Stimulated activated effector memory CD8-positive, alpha-beta T cell treated with anti-CD3 and anti-CD28 coated beads, Interleukin-12 subunit alpha, Interleukin-12 subunit beta, amount 100 ng/mL, for 72 hours (primary cell): Measurements from ENCODE around the gene PDE5A.
"Not testable (repeated sequence)": the region's sequence is repeated elsewhere in the genome, so short reads cannot be mapped to it uniquely, and the experiment has no call there.

Experiments used
- ATAC-seq: fragments of 150-1000 bp; cut with Tn5 transposase; 2 replicates; pipeline ENCODE4 v1.10.0; 2021
- DNase-seq, 2 donors: peaks; one replicate each; pipeline ENCODE4 v3.0.0; 2021 to 2022; ENCODE audit warnings: low spot score in 2 of 2
- H3K27ac Mint-ChIP-seq: one replicate; pipeline ENCODE4 v1.8.0; 2022; ENCODE audit warnings: mild to moderate bottlenecking, mixed read lengths
- H3K36me3 Mint-ChIP-seq: one replicate; pipeline ENCODE4 v1.8.0; 2022; ENCODE audit warnings: mild to moderate bottlenecking, mixed read lengths
- H3K4me1 Mint-ChIP-seq: one replicate; pipeline ENCODE4 v1.8.0; 2022; ENCODE audit warnings: mixed read lengths
- H3K4me3 Mint-ChIP-seq: one replicate; pipeline ENCODE4 v1.8.0; 2022; ENCODE audit warnings: mild to moderate bottlenecking, mixed read lengths
- H3K9me3 Mint-ChIP-seq: one replicate; pipeline ENCODE4 v1.8.0; 2022; ENCODE audit warnings: mixed read lengths

The PDE5A gene

GRCh38 chr4:119628281-119629141, at the start of gene PDE5A:
Gene PDE5A, minus strand, starts transcription at chr4:119628804. Its CDS starts 133 bp downstream, at chr4:119628671.
- peaks cover 21% of the 10 kb centered on the region for H3K4me1 Mint-ChIP-seq
- H3K4me3 Mint-ChIP-seq: peak within 1 kb of the TSS; percentile 89
- peak; percentile 70 to 83 for DNase-seq
- H3K36me3 Mint-ChIP-seq: no peaks in the 10 kb centered on the region
- no peak within 1 kb of the TSS for H3K27ac Mint-ChIP-seq
- no peaks in the 10 kb centered on the region for H3K9me3 Mint-ChIP-seq
- peak; percentile 90 for ATAC-seq

GRCh38 chr4:119676101-119676500, 47.5 kb upstream of the PDE5A start:
- Mint-ChIP-seq H3K9me3 (no peaks in the 10 kb centered on the region), H3K4me3 (no peak overlapping the region), H3K27ac (no peak overlapping the region), H3K36me3 (no peaks in the 10 kb centered on the region), H3K4me1 (no peaks in the 10 kb centered on the region)
- DNase-seq: no peak
- no peak for ATAC-seq

GRCh38 chr4:119675391-119675790, 46.8 kb upstream of the PDE5A start:
- no peaks in the 10 kb centered on the region for H3K4me1 Mint-ChIP-seq
- no peak overlapping the region for H3K4me3 Mint-ChIP-seq
- H3K9me3 Mint-ChIP-seq: no peaks in the 10 kb centered on the region
- no peak overlapping the region for H3K27ac Mint-ChIP-seq
- no peak for ATAC-seq
- no peaks in the 10 kb centered on the region for H3K36me3 Mint-ChIP-seq
- no peak for DNase-seq

- ATAC-seq (no peak), DNase-seq (no peak)
- Mint-ChIP-seq H3K36me3 (no peaks in the 10 kb centered on the region), H3K27ac (no peak overlapping the region), H3K4me1 (no peaks in the 10 kb centered on the region), H3K9me3 (no peaks in the 10 kb centered on the region), H3K4me3 (no peak overlapping the region)
These were observed 44.3 kb upstream of the PDE5A start for GRCh38 chr4:119672938-119673337.

- no peak overlapping the region for H3K27ac Mint-ChIP-seq
- DNase-seq: no peak
- no peaks in the 10 kb centered on the region for H3K4me1 Mint-ChIP-seq
- H3K36me3 Mint-ChIP-seq: no peaks in the 10 kb centered on the region
- no peak overlapping the region for H3K4me3 Mint-ChIP-seq
- H3K9me3 Mint-ChIP-seq: no peaks in the 10 kb centered on the region
- no peak for ATAC-seq
These were observed 43.5 kb upstream of the PDE5A start for GRCh38 chr4:119672086-119672485.

GRCh38 chr4:119671205-119671604, 42.6 kb upstream of the PDE5A start:
- H3K36me3 Mint-ChIP-seq: no peaks in the 10 kb centered on the region
- H3K4me3 Mint-ChIP-seq: no peak overlapping the region
- H3K9me3 Mint-ChIP-seq: no peaks in the 10 kb centered on the region
- H3K4me1 Mint-ChIP-seq: no peaks in the 10 kb centered on the region
- no peak overlapping the region for H3K27ac Mint-ChIP-seq
- DNase-seq (no peak), ATAC-seq (no peak)

- H3K9me3 Mint-ChIP-seq: no peaks in the 10 kb centered on the region
- no peak overlapping the region for H3K27ac Mint-ChIP-seq
- ATAC-seq: no peak
- H3K4me1 Mint-ChIP-seq: no peaks in the 10 kb centered on the region
- no peaks in the 10 kb centered on the region for H3K36me3 Mint-ChIP-seq
- no peak for DNase-seq
- no peak overlapping the region for H3K4me3 Mint-ChIP-seq
These were observed 39.2 kb upstream of the PDE5A start for GRCh38 chr4:119667802-119668201.

GRCh38 chr4:119666653-119667091, 38.1 kb upstream of the PDE5A start:
- Mint-ChIP-seq H3K4me1 (no peaks in the 10 kb centered on the region), H3K9me3 (no peaks in the 10 kb centered on the region), H3K36me3 (no peaks in the 10 kb centered on the region), H3K4me3 (no peak overlapping the region), H3K27ac (no peak overlapping the region)
- ATAC-seq (no peak), DNase-seq (no peak)

- no peaks in the 10 kb centered on the region for H3K9me3 Mint-ChIP-seq
- H3K4me3 Mint-ChIP-seq: no peak overlapping the region
- no peaks in the 10 kb centered on the region for H3K4me1 Mint-ChIP-seq
- H3K36me3 Mint-ChIP-seq: no peaks in the 10 kb centered on the region
- ATAC-seq (no peak), DNase-seq (no peak)
- H3K27ac Mint-ChIP-seq: no peak overlapping the region
These were observed 37.1 kb upstream of the PDE5A start for GRCh38 chr4:119665752-119666151.

- Mint-ChIP-seq H3K4me3 (no peak overlapping the region), H3K4me1 (no peaks in the 10 kb centered on the region), H3K27ac (no peak overlapping the region), H3K36me3 (no peaks in the 10 kb centered on the region), H3K9me3 (no peaks in the 10 kb centered on the region)
- DNase-seq (no peak), ATAC-seq (no peak)
These were observed 35.7 kb upstream of the PDE5A start for GRCh38 chr4:119664168-119664907.

GRCh38 chr4:119663160-119663788, 34.7 kb upstream of the PDE5A start:
- DNase-seq: no peak
- no peak for ATAC-seq
- no peaks in the 10 kb centered on the region for H3K36me3 Mint-ChIP-seq
- no peaks in the 10 kb centered on the region for H3K4me1 Mint-ChIP-seq
- H3K27ac Mint-ChIP-seq: no peak overlapping the region
- H3K4me3 Mint-ChIP-seq: no peak overlapping the region
- no peaks in the 10 kb centered on the region for H3K9me3 Mint-ChIP-seq

GRCh38 chr4:119662612-119663011, 34.0 kb upstream of the PDE5A start:
- not testable (repeated sequence) for ATAC-seq, H3K9me3 Mint-ChIP-seq, DNase-seq, H3K4me1 Mint-ChIP-seq, H3K36me3 Mint-ChIP-seq, H3K4me3 Mint-ChIP-seq, H3K27ac Mint-ChIP-seq

GRCh38 chr4:119661231-119661630, 32.6 kb upstream of the PDE5A start:
- no peak overlapping the region for H3K27ac Mint-ChIP-seq
- no peak for ATAC-seq
- no peak for DNase-seq
- H3K4me1 Mint-ChIP-seq: no peaks in the 10 kb centered on the region
- H3K4me3 Mint-ChIP-seq: no peak overlapping the region
- H3K36me3 Mint-ChIP-seq: no peaks in the 10 kb centered on the region
- H3K9me3 Mint-ChIP-seq: no peaks in the 10 kb centered on the region

- DNase-seq (no peak), ATAC-seq (no peak)
- Mint-ChIP-seq H3K27ac (no peak overlapping the region), H3K36me3 (no peaks in the 10 kb centered on the region), H3K9me3 (no peaks in the 10 kb centered on the region), H3K4me1 (no peaks in the 10 kb centered on the region), H3K4me3 (no peak overlapping the region)
These were observed 31.0 kb upstream of the PDE5A start for GRCh38 chr4:119659576-119659975.

GRCh38 chr4:119657111-119657611, 28.6 kb upstream of the PDE5A start:
- Mint-ChIP-seq H3K4me1 (no peaks in the 10 kb centered on the region), H3K36me3 (no peaks in the 10 kb centered on the region), H3K27ac (no peak overlapping the region), H3K9me3 (no peaks in the 10 kb centered on the region), H3K4me3 (no peak overlapping the region)
- DNase-seq (no peak), ATAC-seq (no peak)
